Limb (tissue), 2 donors: Measurements from ENCODE around the gene DVL3.
A peak's percentile ranks its signal among the peaks of the same experiment; 100 is the strongest.
"Not testable (repeated sequence)": the region's sequence is repeated elsewhere in the genome, so short reads cannot be mapped to it uniquely, and the experiment has no call there.

Source experiments
- DNase-seq, 2 donors: peaks; one replicate each; pipeline ENCODE4 v3.0.0-alpha.2; 2016; ENCODE audit errors: extremely low spot score in 2 of 2

Gene DVL3

DNA sequence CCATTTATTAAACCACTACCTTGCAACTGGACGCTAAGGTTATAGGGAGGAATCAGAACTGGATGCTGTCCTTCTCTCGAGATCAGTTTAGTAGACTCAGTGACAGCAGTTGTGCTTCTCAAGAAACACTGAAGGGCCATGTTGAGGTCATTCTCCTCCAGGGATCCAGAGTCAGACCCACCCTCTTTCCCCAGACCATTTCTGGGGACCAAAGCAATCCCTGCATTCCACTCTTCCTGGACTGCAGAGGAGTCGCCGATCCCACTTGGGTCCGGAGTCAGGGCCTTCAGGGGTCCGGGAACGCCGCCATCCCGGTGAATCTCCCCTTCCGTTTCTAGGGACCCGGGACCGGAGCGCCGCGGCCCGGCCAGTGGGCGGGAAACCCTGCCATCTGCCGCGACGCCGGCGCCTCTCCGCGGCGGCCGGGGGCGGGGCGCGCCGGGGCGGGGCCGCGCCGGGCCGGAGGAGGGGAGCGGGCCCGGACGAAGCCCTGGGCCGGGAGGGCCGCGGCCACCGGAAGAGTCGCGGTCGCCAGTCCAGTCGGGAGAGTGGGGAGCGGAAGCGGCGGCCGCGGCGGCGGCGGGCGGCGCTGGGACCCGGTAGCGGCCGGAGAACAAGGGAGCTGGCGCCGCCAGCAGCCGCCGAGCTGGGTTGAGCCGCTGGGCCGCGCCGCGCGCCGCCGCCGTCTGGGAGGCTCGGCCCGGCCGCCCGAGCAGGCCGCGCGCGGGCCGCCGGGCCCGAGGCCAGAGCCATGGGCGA lies at the start of gene DVL3:
TSS of gene DVL3 (plus strand) at position 493 of the 759 bp plus-strand sequence. CDS start at position 752, 259 bp downstream.
- DNase-seq = peak; percentile 65 to 78

DNA sequence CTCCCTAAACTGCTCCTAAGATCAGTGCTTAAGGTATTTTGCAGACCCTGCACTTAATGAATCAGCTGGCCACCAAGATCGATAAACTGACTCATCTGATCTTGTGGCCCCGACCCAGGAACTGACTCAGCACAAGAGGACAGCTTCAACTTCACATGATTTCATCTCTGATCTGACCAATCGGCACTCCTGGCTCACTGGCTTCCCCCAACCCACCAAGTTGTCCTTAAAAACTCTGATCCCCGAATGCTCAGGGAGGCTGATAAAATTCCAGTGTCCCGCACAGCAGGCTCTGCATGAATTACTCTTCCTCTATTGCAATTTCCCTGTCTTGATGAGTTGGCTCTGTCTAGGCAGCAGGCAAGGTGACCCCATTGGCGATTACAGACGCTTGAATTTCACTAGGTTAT lies 44.9 kb upstream of the DVL3 start:
- no peak for DNase-seq

DNA sequence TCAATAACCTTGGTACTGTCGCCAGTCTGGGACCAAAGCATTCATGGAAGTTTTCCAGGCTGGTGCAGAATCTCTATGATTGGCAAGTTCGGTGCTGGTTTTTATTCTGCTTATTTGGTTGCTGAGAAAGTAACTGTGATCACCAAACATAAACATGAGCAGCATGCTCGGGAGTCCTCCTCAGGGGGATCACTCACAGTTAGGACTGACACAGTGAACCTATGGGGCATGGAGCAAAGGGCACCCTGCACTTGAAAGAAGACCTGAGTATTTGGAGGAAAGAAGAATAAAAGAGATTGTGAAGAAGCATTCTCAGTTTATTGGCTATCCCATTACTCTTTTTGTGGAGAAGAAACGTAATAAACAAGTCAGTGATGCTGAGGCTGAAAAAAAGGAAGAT lies 39.2 kb upstream of the DVL3 start:
- DNase-seq = no peak

GRCh38 chr3:184117636-184118035 lies 37.5 kb upstream of the DVL3 start:
- DNase-seq = no peak

DNA sequence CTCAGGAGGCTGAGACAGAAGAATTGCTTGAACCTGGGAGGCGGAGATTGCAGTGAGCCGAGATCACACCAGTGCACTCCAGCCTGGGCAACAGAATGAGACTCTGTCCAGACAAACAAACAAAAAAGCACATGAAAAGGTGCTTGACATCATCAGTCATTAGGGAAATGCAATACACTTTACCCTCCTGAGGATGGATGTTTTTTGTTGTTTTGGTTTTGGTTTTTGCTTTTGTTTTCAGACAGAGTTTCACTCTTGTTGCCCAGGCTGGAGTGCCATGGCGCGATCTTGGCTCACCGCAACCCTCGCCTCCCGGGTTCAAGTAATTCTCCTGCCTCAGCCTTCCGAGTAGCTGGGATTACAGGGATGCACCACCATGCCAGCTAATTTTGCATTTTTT lies 34.1 kb upstream of the DVL3 start:
- DNase-seq = not testable (repeated sequence)

DNA sequence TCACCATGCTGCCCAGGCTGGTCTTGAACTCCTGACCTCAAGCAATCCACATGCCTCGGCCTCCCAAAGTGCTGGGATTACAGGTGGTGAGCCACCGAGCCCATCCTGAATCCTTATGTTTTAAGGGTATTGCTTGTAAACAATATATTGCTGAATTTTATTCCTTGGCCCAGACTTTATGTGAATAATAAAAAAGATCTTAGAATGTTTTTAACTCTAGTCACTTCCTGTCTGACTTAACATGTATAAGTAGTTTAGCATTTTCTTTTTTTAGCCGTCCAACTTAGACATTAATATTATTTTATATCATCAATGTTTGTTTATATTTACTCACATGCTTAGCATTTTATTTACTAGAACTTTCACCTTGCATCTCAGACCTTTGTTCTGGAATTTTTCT lies 29.2 kb upstream of the DVL3 start:
- no peak for DNase-seq

DNA sequence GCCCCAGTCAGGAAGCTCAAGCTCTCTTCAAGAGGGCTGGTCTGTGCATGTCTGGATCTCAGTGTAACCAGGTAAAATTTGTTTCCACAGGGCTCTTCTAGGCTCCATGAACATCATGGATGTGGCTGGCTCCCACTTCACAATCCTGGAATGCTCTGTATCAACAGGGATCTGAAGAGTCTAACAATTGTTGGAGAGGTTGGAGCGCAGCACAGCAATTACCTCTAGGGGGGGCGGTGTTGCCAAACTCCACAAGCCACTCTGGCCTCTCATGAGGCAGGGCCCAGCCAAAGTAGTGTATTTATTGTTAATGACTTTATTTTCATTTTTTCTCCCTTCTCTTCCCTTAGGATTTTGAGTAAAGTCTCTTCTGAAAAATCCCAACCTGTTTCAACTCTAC lies 26.2 kb upstream of the DVL3 start:
- DNase-seq = no peak

DNA sequence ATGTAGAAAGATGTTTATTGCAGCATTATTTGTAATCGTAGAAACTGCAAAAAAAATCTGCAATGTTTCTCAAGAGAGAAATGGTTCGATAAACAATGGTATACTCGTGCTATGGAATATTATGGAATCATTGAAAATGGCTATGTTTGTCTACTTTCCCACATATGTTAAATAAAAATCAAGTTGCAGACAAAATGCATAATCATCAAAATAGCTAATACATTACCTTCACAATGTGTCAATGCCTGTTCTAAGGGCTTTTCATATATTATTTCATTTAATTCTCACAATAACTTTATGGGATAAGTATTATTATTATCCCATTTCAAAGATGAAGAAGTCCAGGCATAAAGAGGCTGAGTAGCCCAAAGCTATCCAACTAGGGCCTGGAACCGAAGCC lies 22.2 kb upstream of the DVL3 start:
- DNase-seq = no peak

- DNase-seq = peak; percentile 82 to 87
These were observed 21.1 kb upstream of the DVL3 start for GRCh38 chr3:184133840-184134745.

DNA sequence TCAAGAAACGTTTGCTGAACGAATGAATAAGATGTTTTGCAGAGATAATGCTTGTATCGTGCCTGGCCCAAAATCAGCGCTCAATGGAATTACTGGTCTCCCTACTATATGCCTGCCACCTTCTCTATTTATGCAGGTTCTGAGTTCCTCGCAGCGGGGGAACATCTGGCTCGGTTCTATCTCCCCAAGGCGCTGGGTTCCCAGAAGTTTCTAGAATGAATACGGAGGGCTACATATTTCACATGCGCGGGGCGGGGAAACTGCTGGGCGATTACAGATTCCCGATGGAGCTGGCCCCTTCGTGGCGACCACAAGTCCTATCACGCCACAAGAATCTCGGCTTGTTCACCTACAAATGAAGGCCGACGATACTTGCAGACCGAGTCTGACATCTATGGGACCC lies 20.4 kb upstream of the DVL3 start:
- DNase-seq = no peak

DNA sequence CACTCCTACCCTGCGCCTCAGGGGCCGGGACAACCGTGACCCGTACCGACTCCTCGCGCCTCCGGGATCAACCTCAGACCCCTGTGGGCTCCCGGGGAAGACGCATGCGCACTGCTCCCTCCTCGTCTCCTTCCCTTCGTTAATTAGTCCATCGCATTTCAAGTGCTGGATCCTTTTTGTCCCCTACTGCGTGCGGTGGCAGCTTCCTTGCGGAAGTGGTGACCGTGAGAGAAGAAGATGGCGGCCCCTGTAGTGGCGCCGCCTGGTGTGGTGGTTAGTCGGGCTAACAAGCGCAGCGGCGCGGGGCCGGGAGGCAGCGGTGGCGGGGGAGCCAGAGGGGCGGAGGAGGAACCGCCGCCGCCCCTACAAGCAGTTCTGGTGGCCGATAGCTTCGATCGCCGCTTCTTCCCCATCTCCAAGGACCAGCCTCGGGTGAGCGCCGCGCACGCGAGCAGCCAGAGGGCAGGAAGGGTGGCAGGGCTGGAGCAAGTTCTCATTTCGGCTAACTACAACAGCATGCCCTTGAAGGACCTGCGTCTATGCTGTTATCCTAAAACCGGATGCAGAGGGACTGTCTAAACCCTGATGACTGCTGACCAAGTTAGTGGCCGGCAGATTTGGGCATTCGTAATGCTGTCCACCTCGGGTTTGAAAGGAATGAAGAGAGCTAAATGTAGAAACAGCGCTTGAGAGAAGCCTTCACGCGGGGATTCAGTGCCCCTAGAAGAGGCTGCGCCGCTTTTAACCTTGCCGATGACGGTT lies 19.8 kb upstream of the DVL3 start, which contains the start of gene EIF2B5:
TSS of gene EIF2B5 (plus strand) at position 210 of the 762 bp plus-strand sequence. CDS start at position 238, 28 bp downstream.
- DNase-seq = peak; percentile 93 to 96

GRCh38 chr3:184135911-184136260 lies 19.3 kb upstream of the DVL3 start:
- no peak for DNase-seq

- DNase-seq = no peak
These were observed 14.7 kb upstream of the DVL3 start for GRCh38 chr3:184140436-184140835.

GRCh38 chr3:184142199-184142598 lies 13.0 kb upstream of the DVL3 start:
- no peak for DNase-seq

DNA sequence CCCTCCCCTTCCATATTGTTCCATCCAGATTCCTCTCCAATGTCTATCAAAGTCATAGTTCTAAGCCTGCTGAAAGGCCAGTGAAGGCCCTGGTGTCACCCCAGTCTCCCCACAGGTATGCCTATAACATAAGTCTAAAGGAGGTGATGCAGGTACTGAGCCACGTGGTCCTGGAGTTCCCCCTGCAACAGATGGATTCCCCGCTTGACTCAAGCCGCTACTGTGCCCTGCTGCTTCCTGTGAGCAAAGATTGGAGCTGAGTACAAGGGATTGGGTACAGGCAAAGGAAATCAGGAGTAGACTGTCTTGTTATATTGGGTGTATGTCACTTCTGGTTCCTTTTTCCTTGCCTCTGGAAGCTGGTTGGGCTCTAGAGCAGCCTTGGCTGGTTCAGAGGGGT lies 11.8 kb upstream of the DVL3 start:
- no peak for DNase-seq

GRCh38 chr3:184144505-184144904 lies 10.7 kb upstream of the DVL3 start:
- DNase-seq = no peak

DNA sequence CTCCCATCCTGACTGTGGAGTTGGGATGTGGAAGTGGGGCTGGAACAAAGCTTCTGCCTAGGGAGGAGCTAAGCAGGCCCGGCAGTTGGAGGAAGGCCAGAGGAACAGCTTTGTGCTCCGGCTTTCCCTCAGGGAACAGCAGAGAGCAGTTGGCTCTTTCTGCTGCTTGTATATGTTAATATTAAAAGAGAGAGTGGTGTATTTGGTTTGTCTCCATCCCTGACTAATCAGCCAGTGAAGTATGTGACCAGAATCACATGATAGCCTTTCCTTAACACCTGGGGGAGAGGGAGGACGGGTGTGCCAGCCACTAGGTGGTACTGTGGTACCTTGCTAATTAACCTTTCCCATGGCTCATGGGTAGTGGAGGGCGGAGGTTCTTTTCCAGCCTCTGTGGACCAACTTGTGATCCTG lies 10.1 kb upstream of the DVL3 start:
- DNase-seq = peak; percentile 52 to 60

DNA sequence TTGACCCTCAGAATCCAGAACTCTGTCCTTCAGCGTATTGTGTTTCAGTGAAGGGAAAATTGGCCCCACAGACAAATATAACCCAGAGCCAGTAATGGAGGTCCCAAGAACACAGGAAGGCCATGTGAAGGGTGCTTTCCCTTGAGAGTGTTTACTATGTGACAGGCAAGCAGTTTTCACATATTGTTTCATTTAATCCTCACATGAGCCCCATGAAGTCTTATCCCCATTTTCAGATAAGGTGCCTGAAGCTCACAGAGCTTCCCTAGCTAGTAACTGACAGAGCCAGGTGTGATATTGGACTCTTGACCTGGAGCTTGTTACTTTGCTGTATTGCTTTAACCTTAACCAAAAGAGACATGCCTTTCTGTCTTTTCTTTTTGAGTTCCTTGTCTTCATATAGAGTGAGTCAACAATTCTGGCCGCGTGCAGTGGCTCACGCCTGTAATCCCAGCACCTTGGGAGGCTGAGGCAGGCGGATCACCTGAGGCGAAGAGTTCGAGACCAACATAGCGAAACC lies 9.4 kb upstream of the DVL3 start:
- DNase-seq = no peak

GRCh38 chr3:184148076-184148475 lies 7.1 kb upstream of the DVL3 start:
- no peak for DNase-seq

DNA sequence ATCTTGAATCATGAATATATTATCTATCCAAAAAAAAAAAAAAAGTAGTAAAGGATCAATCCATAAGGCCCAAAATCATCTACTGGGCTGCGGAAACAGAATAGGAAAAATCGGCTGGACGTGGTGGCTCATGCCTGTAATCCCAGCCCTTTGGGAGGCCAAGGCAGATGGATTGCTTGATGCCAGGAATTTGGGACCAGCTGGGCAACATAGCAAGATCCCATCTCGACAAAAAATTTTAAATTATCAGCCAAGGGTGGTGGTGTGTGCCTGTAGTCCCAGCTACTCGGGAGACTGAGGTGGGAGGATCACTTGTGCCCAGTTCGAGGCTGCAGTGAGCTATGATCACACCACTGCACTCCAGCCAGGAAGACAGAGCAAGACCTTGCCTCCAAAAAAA lies 6.1 kb upstream of the DVL3 start:
- no peak for DNase-seq

DNA sequence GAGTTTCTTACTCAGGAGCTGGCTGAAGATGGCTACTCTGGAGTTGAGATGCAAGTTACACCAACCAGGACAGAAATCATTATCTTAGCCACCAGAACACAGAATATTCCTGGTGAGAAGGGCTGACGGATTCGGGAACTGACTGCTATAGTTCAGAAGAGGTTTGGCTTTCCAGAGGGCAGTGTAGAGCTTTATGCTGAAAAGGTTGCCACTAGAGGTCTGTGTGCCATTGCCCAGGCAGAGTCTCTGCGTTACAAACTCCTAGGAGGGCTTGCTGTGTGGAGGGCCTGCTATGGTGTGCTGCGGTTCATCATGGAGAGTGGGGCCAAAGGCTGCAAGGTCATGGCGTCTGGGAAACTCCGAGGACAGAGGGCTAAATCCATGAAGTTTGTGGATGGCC lies 5.4 kb upstream of the DVL3 start:
- not testable (repeated sequence) for DNase-seq
